Fibroblast of skin of back (primary cell): ENCODE data around the gene HSPB1.
"Not testable (repeated sequence)": the region's sequence is repeated elsewhere in the genome, so short reads cannot be mapped to it uniquely, and the experiment has no call there.

Experiments used
- DNase-seq: peaks from one replicate; pipeline ENCODE4 v3.0.0-alpha.2; 2013

The HSPB1 gene

GRCh38 chr7:76281706-76282343 is 20.6 kb upstream of the HSPB1 start:
- DNase-seq, result no peak

- DNase-seq, result no peak
Measured at GRCh38 chr7:76282344-76283253, 19.9 kb upstream of the HSPB1 start.

DNA sequence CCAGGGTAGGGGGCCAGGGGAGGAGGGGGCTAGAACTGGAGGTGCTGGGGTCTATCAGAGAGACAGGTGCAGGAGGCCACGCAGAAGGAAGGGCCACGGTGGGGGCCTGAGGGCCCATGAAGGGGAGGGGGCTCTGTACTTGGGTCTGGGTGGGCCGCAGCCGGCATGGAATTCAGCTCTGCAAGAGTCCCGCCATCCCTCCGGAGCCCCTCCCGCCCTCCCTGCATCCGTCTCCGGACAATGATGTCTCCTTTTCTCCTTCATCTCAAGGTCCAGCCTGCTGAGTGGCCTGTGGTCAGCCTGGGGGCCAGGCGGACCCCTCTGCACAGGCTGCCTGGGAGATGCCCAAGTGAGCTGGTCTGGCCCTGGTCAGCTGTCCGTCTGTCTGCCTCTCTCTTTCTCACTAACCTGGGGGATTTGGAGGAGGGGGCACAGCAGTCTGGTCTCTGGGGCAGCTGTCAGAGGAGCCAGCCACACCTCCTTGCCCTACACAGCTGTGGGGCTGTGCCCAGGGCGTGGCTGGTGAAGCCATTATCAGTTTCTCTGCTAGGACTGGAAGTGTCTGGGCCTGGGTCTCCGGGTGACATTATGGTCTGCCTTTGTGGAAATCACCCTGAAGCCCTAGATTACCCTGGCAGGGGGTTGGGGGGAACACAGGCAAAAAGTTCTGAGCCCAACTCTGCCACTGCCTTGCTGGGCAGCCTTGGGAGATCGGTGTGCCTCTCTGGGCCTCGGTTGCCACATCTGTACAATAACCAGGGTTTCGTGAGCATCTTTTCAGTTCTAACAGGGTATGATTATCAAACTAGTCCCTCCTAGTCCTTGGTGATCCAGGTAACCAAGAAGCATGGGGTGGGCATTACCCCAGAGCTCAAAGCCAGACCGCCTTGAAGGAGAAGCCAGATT is 19.0 kb upstream of the HSPB1 start:
- no peak for DNase-seq

DNA sequence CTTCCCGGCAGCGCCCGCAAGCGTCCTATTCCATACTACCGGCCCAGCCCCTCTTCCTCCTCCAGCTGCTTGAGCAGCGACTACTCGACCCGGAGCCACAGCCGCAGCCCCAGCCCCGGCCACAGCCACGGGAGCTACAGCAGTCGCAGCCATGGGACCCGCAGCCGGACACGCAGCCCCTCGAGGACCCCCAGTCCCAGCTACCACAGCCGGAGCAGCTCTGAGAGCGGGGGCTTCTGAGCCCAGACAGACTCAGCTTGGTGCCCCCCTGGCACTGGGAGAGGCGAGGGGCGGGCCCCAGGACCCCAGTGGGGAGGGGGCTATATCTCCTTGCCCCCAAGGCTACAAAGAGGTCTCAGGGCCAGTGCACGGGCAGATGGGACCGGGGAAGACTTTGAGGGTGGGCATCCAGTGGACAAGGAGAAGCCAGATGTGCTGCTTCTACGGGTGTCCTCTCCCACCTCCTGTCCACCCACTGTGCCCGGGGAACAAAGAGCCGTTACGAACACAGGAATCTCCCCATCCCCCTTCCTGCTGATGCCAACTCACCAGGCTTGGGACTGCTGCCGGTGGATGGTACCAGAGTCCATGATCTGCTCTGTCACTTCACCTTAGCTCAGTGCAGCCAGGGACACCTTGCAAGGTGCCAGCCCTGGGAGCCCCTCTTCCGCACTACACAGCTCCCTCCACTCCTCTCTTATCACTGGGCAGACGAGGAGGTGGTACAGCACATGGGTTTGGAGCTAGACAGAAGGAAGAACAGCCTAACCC is 16.7 kb upstream of the HSPB1 start:
- DNase-seq, result no peak

DNA sequence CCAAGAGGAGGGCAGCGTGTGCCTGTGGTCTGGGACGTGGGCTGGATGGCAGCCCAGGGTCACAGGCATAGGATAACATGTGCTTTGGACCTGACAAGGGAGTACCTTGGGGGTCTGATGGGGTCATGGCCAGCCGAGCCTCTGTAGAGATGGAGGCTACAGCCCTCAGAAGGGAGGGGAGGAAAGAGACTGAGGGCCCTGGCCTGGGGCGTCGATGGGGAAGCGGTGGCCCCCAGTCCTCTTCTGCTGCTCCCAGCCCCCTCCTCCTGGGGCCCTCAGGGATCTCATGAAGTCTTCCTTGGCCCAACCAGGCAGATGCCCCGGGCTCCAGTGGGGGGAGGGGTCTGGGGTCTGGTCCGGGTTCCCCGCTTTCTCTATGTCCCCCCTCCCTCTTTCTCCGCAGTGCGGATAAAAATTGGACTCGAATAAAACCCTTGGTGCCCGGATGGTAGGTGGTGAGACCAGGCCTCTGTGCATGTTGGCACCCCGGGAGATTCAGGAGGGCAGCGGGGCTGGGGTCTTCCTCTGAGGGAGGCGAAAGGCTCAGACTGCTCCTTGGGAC is 15.6 kb upstream of the HSPB1 start:
- no peak for DNase-seq

- peak; percentile 65 for DNase-seq
Measured at GRCh38 chr7:76290847-76291350, 11.6 kb upstream of the HSPB1 start.

DNA sequence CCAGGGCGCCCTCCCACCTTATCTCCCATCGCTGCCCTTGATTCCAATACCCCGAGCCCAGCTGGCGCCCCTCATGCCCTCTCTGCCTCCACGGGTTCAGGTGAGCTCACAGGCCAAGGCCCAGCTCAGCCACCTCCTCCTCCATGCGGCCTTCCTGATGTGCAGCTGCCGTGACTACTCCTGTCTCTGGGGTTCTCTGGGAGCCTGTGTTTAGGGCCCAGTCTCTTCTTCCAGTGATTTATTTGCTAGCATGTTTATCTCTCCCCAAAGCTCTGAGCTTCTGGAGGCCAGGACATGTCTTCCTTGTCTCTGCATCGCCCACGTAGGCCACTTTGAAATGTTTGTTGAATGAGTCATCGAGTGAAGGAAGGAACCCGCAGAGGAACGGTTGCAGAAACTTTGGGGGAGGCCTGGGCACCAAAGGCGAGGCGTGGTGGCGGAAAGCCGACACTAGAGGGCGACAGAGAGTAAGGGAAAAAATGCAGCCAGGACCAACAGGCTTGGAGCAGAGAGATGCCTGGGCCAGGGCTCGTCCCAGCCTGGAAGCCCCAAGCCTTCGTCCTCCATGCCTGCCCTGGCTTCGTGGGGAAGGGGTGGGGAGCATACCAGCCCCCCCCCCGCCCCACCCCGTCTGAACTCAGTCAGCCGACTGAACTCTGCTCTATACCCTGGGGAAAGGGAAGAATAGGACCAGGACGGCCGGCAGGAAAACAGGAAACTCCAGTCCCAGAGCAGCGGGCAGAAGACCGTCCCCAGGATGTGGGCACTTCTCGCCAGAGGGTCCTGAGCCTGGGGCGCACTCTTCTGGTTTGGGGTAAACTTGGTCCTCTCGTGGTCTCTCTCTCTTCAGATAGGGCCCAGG is 10.9 kb upstream of the HSPB1 start:
- DNase-seq, result peak; percentile 99

GRCh38 chr7:76292213-76292573 is 10.3 kb upstream of the HSPB1 start:
- no peak for DNase-seq

- DNase-seq, result not testable (repeated sequence)
Measured at GRCh38 chr7:76292911-76293310, 9.6 kb upstream of the HSPB1 start.

GRCh38 chr7:76293407-76293901 is 9.0 kb upstream of the HSPB1 start:
- no peak for DNase-seq

GRCh38 chr7:76294344-76295024 is 8.0 kb upstream of the HSPB1 start:
- DNase-seq, result peak; percentile 98

- peak; percentile 65 for DNase-seq
Measured at GRCh38 chr7:76296743-76297740, 5.4 kb upstream of the HSPB1 start.

GRCh38 chr7:76300166-76300731 is 2.2 kb upstream of the HSPB1 start:
- peak; percentile 80 for DNase-seq

DNA sequence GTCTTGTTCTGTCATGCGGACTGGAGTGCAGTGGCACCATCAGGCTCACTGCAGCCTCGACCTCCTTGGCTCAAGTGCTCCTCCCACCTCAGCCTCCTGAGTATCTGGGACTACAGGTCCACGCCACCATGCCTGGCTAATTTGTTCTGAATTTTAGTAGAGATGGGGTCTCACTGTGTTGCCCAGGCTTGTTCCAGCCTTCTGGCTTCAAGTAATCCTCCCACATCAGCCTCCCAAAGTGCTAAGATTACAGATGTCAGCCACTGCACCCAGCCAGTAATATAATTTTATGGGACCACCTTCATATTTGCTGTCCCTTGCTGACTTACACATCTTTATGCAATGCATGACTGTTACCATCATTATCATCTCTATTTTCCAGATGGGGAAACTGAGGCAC is 1.5 kb upstream of the HSPB1 start:
- DNase-seq, result no peak

DNA sequence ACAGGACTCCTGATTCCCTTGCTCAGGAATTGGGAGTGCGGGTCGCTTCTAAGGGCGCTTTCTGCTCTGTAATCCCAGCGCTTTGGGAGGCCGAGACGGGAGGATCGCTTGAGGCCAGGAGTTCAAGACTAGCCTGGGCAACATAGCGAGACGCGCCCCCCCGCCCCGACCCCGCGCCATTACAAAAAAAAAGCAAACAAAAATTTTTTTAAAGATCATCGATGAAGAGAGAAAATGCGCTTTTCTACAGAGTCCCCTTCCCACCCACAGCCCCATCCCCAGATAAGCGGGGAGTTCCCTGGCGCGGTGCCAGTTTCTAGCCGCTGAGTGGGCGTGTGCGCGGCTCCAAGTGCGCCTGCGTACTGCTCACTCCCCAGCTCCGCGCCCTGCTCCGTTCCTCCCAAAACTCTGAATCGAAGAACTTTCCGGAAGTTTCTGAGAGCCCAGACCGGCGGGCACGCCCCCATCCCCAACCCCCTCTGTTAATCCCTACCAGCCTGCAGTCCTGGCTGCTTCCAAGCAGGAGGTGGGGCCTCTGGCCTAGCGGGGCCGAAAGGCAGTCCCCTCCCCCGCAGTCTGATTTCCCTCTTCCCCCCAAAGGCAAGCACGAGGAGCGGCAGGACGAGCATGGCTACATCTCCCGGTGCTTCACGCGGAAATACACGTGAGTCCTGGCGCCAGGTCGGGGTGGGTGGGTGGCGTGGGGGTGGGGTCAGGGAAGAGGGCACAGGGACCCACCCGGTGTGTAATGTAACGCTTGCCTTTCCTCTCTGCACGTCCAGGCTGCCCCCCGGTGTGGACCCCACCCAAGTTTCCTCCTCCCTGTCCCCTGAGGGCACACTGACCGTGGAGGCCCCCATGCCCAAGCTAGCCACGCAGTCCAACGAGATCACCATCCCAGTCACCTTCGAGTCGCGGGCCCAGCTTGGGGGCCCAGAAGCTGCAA is 1.0 kb downstream of the HSPB1 start:
- peak; percentile 92 for DNase-seq

DNA sequence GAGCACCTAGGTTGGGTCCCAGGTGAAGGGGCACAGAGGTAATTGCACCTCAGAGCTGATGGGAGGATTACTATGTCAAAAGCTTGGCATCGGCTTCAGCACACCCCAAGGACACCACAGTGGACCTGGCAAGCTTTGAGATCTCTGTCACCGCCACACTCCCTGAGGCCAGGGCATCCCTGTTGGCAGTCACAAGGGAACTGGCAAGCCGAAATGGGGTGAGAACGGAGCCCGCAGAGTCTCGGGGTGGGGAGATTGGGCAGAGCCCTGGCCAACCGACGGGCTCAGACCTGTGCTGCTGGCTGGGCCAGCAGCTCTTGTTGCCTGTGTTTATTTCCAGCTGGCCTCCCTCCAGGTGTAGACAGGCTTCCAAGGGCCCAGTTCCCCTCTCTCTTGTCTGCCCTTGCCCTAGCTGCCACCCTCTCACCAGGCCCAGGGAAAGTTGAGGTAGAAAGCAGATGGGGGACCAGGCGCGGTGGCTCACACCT is 2.5 kb downstream of the HSPB1 start:
- DNase-seq, result no peak

DNA sequence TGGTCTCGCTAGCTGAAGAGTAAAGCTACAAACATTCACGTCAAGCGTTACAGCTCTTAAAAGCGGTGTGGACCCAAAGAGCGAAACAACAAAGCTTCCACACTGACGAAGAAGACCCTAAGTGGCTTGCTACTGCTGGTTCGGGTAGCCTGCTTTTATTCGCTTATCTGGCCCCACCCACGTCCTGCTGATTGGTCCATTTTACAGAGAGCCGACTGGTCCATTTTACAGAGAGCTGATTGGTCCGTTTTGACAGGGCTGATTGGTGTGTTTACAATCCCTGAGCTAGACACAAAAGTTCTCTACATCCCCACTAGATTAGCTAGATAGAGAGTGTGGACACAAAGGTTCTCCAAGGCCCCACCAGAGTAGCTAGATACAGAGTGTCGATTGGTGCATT is 6.4 kb downstream of the HSPB1 start:
- DNase-seq, result not testable (repeated sequence)
